Measurements from ENCODE around the gene SLC37A3. TPM values are rescaled to one million over a fixed set of nuclear protein-coding genes. Genes with fewer than 3 reads are reported as not detected.
"Not testable (repeated sequence)": the region's sequence is repeated elsewhere in the genome, so short reads cannot be mapped to it uniquely, and the experiment has no call there.

Gene SLC37A3
- total RNA-seq, 1 donor from 2014 or later = 15.0 TPM

- Histone ChIP-seq H3K9me3 (no peaks in the 10 kb centered on the region), H3K4me3 (peak overlapping the region; percentile 27 to 57), H3K4me1 (peaks cover 4 to 8% of the 10 kb centered on the region in 2 donors), H3K36me3 (no peaks in the 10 kb centered on the region), H3K27me3 (no peaks in the 10 kb centered on the region), H3K27ac (peak overlapping the region; percentile 52 to 87)
- intact Hi-C loops (cut with DNase I) = loop anchor here (5.0 kb wide), 1 partner anchor 119 kb away; no protein-coding TSS in a partner anchor
- DNase-seq (ENCODE audit: low spot score in 2 of 2) = peak; percentile 91 to 93
- TF ChIP-seq CTCF (IDR thresholded peaks at IDR 0.05) = no peak
Observed at GRCh38 chr7:140316165-140316661, 82.1 kb downstream of the SLC37A3 start.

- intact Hi-C loops (cut with DNase I) = loop anchor here (1.0 to 5.0 kb wide), 2 partner anchors 118 to 140 kb away; no protein-coding TSS in a partner anchor
- H3K27ac ChIP-seq = peak overlapping the region; percentile 52 to 87
- DNase-seq (ENCODE audit: low spot score in 2 of 2) = no peak
- no peaks in the 10 kb centered on the region for H3K9me3 ChIP-seq
- TF ChIP-seq CTCF (IDR thresholded peaks at IDR 0.05) = no peak
- peak overlapping the region; percentile 27 to 57 for H3K4me3 ChIP-seq
- H3K27me3 ChIP-seq = no peaks in the 10 kb centered on the region
- no peaks in the 10 kb centered on the region for H3K36me3 ChIP-seq
- H3K4me1 ChIP-seq = peaks cover 4 to 8% of the 10 kb centered on the region in 2 donors
Observed at GRCh38 chr7:140315498-140316164, 82.7 kb downstream of the SLC37A3 start.

GRCh38 chr7:140314573-140315480, 83.5 kb downstream of the SLC37A3 start:
- no peak for DNase-seq (ENCODE audit: low spot score in 2 of 2)
- Histone ChIP-seq H3K36me3 (no peaks in the 10 kb centered on the region), H3K27ac (peak overlapping the region; percentile 52 to 87), H3K4me3 (no peak overlapping the region), H3K9me3 (no peaks in the 10 kb centered on the region), H3K4me1 (peaks cover 4 to 8% of the 10 kb centered on the region in 2 donors), H3K27me3 (no peaks in the 10 kb centered on the region)
- no peak for TF ChIP-seq CTCF (IDR thresholded peaks at IDR 0.05)
- intact Hi-C loops (cut with DNase I) = loop anchor here (1.0 to 5.0 kb wide), 2 partner anchors 118 to 140 kb away; no protein-coding TSS in a partner anchor

GRCh38 chr7:140312141-140312846, 86.0 kb downstream of the SLC37A3 start:
- no peak for DNase-seq (ENCODE audit: low spot score in 2 of 2)
- intact Hi-C loops (cut with DNase I) = no loop called here
- peaks cover 4 to 8% of the 10 kb centered on the region in 2 donors for H3K4me1 ChIP-seq
- H3K27me3 ChIP-seq = no peaks in the 10 kb centered on the region
- no peak overlapping the region for H3K4me3 ChIP-seq
- H3K27ac ChIP-seq = no peak overlapping the region
- no peaks in the 10 kb centered on the region for H3K9me3 ChIP-seq
- TF ChIP-seq CTCF (IDR thresholded peaks at IDR 0.05) = no peak
- no peaks in the 10 kb centered on the region for H3K36me3 ChIP-seq

GRCh38 chr7:140311128-140311527, 87.2 kb downstream of the SLC37A3 start:
- intact Hi-C loops (cut with DNase I); H3K27me3 ChIP-seq; H3K4me1 ChIP-seq: not testable (repeated sequence)

More at GRCh38 chr7:140311128-140311527, 87.2 kb downstream of the SLC37A3 start:
- H3K27ac ChIP-seq; DNase-seq (ENCODE audit: low spot score in 2 of 2); H3K9me3 ChIP-seq; H3K4me3 ChIP-seq; H3K36me3 ChIP-seq: not testable (repeated sequence)

Data from ascending aorta (tissue), 2 donors.